Stimulated activated CD4-positive, alpha-beta T cell treated with anti-CD3 and anti-CD28 coated beads, Interleukin-1b, Interleukin-23, amount 100 ng/mL, for 4 hours (primary cell): Measurements from ENCODE around the gene SF3B2.
A peak's percentile ranks its signal among the peaks of the same experiment; 100 is the strongest.
"Not testable (repeated sequence)": the region's sequence is repeated elsewhere in the genome, so short reads cannot be mapped to it uniquely, and the experiment has no call there.

ENCODE experiments used
- DNase-seq, 2 donors: peaks; one replicate each; pipeline ENCODE4 v3.0.0-alpha.2; 2020; ENCODE audit warnings: low read depth in 2 of 2

Gene SF3B2

DNA sequence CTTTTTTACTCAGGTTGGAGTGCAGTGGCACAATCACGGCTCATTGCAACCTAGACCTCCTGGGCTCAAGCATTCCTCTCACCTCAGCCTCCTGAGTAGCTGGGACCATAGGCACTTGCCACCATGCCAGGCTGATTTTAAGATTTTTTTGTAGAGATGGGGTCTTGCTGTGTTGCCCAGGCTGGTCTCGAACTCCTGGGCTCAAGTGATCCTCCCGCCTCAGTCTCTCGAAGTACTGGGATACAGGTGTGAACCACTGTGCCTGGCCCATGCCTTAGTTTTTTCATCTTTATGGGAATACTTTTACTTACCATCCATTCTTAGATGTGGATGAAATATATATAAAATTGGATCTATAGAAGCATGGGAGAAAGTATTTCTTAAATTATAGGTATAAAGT, 23.1 kb downstream of the SF3B2 start:
- no peak for DNase-seq

DNA sequence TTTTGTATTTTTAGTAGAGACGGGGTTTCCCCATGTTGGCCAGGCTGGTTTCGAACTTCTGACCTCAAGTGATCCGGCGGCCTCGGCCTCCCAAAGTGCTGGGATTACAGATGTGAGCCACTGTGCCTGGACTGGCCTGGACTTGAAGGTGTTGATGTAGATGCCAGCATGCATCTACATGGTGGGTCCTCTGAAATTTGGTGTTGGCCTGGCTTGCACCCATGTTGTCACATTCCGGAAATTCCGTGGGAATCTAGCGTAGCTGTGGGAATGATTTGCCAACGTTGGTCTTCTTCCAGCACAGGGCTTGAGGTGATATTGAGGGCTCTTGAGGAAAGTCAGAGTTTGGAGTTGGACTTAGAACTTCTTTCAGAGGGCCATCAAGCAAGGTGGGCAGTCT, 24.4 kb downstream of the SF3B2 start:
- no peak for DNase-seq

DNA sequence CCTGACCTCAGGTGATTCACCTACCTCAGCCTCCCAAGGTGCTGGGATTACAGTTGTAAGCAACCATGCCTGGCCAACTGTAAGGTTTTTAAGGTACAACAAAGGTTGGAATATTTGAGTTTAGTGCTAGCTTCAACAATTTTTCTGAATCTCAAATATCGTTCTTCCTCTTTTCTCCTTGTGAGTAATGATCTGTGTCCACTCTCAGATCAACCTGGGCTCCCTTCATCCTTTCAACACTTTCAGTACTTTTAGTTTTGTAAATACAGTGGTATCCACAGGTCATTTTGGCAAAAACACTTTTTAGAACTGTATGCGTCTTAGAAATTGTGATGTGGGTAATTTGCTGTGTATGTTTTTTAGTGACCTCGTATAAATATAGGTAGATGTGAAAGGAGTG, 25.8 kb downstream of the SF3B2 start:
- no peak for DNase-seq

DNA sequence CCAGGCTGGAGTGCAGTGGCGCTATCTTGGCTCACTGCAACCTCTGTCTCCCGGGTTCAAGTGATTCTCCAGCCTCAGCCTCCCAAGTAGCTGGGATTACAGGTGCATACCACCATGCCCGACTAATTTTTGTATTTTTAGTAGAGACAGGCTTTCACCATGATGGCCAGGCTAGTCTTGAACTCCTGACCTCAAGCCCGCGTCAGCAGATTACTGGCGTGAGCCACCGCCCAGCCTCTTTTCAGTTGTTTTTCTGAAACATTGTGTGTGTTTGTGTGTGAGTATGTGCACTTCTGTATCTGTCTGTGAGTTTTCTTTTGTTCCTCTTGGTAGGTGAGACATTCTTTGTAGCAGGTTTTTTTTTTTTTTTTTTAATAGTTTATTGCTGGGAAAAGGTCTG, 26.8 kb downstream of the SF3B2 start:
- not testable (repeated sequence) for DNase-seq

DNA sequence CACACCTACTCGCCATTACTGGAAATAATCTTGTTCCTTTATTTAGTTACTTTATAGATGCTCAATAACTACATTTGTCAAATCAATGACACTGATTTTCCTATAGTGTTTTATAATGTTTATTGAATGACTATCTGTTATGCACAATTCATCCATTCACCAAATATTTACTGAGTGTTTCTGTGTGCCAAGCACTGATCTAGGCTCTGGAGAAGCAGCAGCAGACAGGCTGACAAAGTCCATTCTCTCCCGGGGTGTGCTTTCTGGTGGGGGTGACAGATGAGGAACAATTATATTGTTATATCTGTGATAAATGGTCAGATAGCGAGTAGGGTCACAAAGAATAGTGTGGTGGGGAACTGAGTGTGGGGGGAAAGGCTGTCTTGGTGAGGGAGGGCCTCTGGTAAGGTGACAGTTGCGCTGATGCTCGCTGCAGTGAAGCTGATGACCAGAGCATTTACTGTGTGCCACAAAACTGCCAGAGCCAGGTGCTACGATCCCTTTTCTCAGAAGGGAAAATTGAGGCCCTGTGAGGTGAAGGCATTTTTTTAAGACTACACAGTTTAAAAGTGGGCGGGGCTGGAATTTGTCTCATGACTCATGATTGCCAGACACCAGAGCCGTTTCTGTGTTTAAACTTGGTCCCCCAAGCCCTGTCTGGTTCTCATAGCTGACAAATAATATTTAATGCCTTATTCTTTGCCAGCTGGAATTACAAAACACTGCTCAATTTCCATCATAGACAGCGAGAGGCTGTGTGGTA, 28.1 kb downstream of the SF3B2 start:
- DNase-seq, result peak; percentile 34 to 65

DNA sequence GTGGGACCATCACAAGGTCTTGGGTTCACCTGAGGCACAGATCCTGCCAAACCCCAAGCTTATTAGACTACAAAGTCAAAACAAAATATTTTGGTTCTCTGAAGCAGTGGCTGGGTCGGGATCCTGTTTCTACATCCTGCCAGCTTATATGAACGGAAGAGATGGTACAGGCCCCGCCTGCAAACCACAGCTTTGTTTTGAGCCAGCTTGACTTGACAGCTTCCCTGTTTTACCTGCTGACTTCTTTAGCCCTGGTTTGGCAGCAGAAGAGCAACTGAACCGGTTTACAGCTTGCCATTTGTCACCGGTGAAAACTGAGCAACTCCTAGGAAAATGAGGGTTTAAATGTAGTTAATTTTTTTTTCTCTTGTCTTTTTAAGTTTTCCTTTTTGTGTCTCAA, 29.3 kb downstream of the SF3B2 start:
- DNase-seq, result peak in 1 of 2 donors; percentile 30

DNA sequence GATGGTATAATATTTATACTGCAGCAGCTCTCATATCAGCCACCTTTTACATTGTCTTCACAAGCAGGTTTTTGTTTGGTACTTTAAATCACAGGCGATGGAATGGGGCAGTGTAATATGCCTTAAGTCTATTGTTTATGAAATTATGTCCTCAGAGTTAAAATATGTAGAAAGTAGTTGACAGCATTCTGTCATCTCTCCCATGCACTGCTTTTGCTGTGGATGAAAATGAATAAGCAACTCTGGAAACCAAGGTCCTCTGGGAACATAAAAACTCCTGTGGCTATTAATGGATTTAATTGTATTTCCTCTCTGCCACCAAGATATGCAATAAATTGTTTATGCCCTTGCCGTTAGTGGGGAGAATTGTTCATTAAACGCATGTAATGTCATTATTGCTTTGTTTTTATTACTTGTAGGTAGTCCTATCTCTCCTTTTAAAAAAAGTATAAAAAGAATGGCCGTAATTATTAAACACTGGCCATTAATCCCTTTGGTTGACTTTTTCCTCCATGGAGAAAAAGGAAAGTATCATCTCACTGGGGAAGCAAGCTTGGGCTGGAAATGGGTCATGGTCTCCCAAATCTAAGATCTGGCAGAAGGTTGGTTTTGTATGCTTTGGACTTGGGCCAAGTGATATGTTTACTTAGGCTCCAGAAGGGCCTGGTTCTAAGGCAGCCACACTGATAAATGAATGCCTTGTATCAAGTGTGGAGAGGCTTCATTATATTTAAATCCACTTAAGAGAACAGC, 31.0 kb downstream of the SF3B2 start:
- no peak for DNase-seq

DNA sequence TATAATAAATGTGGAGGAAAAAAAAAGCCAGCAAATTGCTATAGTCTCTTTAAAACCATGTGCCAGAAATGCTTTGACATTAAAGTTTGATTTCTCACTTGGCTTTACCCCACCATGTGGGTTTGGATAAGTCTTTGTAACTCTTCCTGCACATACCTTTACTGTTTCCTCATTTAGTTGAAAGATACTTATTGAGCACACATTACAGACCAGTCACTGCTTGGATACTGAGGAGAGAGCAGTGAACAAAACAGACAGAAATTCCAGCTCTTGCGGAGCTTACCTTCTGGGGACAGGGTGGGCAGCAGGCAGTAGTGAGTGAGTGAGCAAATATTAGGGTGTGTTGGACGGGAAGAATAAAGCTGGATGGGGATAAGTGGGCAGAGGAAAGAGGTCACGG, 31.6 kb downstream of the SF3B2 start:
- DNase-seq, result no peak

DNA sequence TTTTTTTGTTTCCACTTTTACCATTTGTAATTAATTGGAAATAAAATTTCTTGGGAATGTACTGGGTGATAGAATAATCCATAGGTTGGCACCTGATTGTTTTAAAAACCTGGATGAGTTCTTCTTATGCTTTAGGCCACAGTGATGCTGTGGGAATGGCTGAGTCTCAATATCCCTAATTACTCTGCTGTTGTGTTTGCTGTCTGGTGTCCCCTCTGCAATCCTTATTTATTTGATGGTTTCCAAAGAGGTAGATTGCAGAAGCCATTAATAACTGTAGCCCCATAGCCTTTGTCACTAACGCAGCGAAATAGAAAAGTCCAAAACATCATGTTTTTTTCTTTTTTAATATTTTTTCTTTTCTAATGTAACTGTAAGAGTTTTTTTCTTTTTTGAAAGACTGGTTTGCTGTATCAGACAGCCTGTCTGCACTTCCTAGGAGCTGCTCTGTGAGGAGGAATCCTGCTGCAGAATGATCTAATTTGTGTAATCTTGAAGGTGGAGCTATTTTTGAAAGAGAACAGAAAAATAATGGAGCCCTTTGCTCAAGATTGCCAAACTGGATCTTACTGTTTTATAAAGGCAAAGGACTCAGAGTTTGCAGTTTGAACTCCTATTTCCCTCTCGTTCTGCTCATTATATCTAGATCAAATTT, 32.8 kb downstream of the SF3B2 start:
- no peak for DNase-seq

DNA sequence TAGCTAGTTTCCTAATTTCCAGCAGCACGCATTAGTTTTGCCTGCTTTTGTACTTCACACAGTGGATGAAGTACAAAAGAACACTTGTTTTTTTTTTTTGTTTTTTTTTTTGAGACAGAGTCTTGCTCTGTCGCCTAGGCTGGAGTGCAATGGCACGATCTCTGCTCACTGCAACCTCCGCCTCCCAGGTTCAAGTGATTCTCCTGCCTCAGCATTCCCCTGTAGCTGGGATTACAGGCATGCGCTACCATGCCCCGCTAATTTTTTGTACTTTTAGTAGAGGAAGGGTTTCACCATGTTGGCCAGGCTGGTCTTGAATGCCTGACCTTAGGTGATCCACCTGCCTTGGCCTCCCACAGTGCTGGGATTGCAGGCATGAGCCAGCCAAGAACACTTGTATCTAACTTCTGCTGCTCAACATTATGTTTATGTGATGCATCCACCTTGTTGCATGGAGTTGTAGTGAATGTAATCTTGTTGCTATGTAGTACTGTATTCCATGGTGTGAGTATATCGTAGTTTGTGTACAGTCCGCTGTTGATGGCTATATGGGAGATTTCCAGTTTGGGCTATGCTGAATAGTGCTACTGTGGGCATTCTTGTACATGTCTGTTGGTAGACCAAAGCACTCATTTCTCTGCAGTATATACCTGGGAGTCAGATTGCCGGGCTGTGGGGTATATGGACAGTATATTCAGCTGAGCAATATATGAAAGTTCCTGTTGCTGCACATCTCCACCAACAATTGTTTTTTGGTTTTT, 35.2 kb downstream of the SF3B2 start:
- DNase-seq, result no peak

DNA sequence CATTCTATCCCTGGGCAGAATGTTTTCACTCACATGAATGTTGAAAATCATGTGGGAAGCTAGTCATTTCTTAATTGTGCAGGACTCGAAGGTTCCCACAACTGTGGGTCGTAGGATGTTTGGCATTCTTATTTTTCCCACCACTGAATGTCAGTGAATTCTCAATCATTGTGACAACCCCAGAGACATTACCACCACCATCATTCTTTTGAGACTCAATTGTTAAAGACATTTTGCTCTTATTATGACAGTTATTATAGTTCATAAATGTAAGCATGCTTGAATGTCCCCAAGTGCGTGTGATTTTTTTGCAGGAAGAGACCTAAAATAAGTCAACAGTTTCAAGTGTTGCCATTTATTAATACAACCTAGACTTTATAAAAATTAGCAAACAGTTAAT, 36.9 kb downstream of the SF3B2 start:
- no peak for DNase-seq

DNA sequence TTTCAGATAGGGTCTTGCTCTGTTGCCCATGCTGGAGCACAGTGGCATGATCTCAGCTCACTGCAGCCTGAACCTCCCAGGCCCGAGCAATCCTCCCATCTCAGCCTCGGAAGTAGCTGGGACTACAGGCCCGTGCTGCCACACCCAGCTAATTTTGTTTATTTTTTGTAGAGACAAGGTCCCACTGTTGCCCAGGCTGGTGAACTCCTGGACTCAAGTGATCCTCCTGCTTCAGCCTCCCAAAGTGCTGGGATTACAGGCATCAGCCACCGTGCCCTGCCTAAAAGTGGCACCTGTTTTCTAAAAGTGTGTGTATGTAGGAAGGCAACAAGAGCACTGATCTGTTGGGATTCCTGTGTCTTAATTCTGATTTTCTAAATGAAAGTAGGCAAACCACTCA, 38.1 kb downstream of the SF3B2 start:
- DNase-seq, result no peak

DNA sequence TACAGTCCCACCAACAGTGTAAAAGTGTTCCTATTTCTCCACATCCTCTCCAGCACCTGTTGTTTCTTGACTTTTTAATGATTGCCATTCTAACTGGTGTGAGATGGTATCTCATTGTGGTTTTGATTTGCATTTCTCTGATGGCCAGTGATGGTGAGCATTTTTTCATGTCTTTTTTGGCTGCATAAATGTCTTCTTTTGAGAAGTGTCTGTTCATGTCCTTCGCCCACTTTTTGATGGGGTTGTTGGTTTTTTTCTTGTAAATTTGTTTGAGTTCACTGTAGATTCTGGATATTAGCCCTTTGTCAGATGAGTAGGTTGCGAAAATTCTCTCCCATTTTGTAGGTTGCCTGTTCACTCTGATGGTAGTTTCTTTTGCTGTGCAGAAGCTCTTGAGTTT, 40.0 kb downstream of the SF3B2 start:
- not testable (repeated sequence) for DNase-seq

DNA sequence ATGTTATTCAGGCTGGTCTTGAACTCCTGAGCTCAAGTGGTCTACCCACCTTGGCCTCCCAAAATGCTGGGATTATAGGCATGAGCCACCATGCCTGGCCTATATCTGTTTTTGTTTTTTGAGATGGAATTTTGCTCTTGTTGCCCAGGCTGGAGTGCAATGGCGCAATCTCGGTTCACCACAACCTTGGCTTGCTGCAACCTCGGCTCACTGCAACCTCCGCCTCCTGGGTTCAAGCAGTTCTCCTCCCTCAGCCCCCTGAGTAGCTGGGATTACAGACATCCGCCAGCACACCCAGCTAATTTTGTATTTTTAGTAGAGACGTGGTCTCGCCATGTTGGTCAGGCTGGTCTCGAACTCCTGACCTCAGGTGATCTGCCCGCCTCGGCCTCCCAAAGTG, 47.6 kb downstream of the SF3B2 start:
- DNase-seq, result not testable (repeated sequence)

DNA sequence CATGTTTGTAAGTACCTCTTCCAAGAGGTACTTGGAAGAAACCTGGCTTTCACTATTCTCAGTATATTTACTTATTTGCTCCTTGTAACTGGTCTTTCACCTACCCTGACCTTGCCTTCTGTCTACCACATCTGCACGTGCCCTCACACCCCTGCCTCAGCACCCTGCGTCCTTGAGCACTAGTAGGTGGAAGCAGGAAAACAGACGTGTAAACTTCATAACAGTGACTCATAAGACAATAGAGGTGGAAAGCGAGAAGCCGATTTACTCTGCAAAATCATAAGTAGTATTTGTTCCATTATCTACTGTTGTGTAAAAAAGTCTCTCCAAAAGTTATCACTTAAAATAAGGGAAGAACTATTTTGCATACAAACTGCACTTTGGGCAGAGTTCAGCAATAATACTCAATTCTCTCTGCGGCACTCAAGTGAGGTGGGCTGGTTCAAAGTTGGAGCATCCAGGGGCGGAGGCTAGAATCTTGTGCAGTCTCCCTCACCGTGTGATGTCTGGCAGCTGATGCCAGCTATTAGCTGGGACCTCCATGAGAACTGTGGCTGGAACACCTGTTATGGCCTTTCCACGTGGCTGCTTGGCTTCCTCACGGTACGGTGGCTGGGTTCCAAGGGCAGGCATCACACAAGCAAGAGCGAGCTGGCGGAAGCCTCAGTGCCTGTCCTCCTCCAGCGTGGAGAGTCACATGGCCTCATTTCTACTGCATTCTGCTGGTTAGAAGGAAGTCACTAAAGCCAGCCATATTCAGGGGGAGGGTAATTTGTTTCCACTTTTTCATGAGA, 48.3 kb downstream of the SF3B2 start:
- peak; percentile 24 to 32 for DNase-seq

DNA sequence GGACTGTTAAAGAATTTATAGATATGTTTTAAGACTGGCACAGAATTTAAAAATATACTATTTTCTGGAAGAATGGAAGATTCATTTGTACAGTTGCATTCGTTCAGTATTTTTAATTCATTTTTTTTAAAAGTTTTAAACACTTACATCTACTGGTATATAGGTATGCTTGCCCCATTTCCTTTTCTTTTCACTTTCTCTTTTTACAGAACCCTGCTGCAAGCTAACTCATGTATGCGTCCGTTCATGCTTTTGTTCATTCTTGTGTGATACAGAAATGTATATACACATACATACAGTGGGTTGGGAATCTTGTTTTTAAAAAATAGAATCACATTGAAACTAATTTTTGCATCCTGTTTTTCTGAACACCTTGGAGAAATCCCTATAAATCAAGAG, 48.9 kb downstream of the SF3B2 start:
- DNase-seq, result no peak

DNA sequence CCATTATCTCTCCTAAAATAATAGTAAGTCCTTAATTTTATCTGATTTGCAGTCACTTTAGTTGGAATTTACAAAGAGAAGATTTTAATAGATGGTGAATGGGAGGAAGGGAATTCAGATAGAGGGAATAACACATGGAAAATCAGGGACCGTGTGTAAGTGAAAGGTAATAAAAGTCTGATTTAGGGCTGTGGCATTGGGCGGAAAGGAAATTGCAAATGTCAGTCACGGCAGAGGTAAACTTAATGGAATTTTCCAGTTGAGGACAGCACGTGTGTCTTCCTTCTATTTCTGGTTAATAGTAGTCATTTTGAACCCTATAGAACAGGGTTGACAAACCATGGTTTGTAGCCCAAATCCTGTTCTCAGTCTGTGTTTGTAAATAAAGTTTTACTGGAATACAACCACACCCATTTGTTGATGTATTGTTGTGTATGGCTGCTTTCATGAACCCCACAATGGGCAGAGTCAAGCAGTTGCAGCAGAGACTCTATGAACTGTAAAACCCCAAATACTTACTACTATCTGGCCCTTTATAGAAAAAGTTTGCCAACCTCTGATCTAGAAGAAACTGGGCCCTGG, 52.0 kb downstream of the SF3B2 start:
- DNase-seq, result no peak

DNA sequence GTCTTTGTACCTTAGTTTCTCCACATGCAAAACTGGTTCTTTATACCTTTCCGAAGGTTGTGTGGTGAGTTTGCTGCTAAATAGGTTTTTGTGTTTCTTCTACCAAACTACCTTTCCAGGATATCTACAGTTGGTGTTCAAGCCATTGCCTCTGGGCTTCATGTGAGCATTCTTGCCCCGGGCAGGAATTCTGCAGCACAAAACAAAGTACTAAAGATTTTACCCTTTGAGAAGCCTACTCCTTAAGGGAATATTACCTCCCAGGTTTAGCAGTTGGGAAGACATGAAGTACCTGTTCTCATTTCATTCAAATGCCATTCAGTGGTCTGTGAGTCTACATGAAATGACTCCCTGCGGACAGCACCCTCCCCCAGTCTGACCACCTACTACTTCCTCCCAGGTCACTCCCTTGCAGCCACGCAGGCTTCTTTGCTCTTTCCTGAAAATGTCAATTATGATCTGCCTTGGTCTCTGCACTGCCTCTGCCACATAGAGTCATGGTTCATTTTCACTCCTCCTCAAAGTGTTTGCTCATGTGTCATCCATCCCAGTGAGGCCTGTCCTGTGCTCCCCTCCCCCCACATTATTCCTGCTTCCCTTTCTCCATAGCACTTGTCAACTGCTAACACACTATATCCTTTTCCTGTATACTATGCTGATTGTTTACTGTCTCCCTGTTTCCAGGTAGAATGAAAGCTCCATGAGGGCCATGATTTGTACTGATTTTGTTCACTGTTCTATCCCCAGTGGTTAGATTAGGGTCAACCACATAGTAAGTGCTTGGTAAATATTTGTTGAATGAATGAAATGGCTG, 54.8 kb downstream of the SF3B2 start:
- DNase-seq, result no peak

DNA sequence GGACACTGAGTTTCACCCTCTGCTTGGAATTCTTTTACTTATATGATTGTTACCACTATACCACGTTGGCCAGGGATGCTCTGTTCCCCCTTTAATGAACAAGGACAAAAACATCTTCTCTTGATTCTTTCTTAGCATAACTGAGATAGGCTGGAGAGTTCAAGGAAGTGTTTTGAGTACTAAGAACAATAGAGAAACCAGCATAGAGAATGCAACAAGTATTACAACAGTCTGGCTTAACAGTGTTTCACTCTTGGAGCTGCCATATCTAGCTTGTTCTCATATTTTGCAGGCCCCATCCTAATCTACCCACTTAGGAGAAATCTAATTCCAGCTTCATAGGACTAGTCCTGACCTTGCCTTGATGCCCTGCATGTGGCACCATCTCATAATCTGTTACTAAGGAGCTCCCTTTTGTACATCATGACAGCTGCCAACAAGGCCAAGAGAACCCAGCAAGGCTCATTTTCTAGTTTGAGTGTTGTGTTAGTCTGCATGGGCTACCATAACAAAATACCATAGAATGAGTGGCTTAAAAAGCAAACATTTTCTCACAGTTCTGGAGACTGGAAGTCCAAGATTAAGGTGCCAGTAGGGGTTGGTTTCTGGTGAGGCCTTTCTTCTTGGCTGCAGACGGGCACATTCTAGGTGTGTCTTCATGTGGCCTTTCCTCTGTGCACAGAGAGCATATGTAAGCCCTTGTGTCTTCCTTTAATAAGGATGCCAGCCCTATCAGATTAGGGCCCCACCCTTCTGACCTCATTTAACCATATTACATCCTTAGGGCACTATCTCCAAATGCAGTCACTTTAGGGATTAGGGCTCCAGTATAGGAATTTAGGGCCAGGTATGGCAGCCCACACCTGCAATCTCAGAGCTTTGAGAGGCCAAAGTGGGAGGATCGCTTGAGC, 55.7 kb downstream of the SF3B2 start:
- DNase-seq, result no peak
